ENCODE data around the gene PCGF5.

The PCGF5 gene

GRCh38 chr10:91286572-91286971 is 66.1 kb downstream of the PCGF5 start:
- Histone ChIP-seq H4K20me1 (ENCODE audit: control insufficient read depth, insufficient read depth, low read depth, low read length) (no peaks in the 10 kb centered on the region), H3K27ac (ENCODE audit: low read depth, low read length) (no peak overlapping the region), H3K9me2 (replicated peaks; ENCODE audit: control insufficient read depth, low read length) (no peaks in the 10 kb centered on the region), H3K36me3 (ENCODE audit: control insufficient read depth, low read length) (no peaks in the 10 kb centered on the region), H3K4me1 (ENCODE audit: control insufficient read depth, low read length) (no peaks in the 10 kb centered on the region), H3K79me2 (ENCODE audit: control insufficient read depth, low read length) (no peaks in the 10 kb centered on the region), H3F3A (ENCODE audit: control insufficient read depth, insufficient read depth) (no peaks in the 10 kb centered on the region), H3K4me3 (ENCODE audit: low read length) (no peak overlapping the region), H3K9me3 (ENCODE audit: control insufficient read depth, insufficient read depth, low read length) (no peaks in the 10 kb centered on the region), H3K27me3 (ENCODE audit: control insufficient read depth, low read length) (no peaks in the 10 kb centered on the region), H3K4me2 (ENCODE audit: low read length) (no peak overlapping the region)
- no peak for TF ChIP-seq CTCF (IDR thresholded peaks at IDR 0.05; ENCODE audit: low read depth, low read length, poor library complexity, severe bottlenecking)
- TF ChIP-seq EZH2phosphoT487 (IDR thresholded peaks at IDR 0.05; ENCODE audit: borderline replicate concordance, low read length), result no peak

GRCh38 chr10:91287276-91287675 is 66.8 kb downstream of the PCGF5 start:
- Histone ChIP-seq H3K36me3 (ENCODE audit: control insufficient read depth, low read length) (no peaks in the 10 kb centered on the region), H3K9me3 (ENCODE audit: control insufficient read depth, insufficient read depth, low read length) (no peaks in the 10 kb centered on the region), H3K4me3 (ENCODE audit: low read length) (no peak overlapping the region), H3F3A (ENCODE audit: control insufficient read depth, insufficient read depth) (no peaks in the 10 kb centered on the region), H3K79me2 (ENCODE audit: control insufficient read depth, low read length) (no peaks in the 10 kb centered on the region), H3K27me3 (ENCODE audit: control insufficient read depth, low read length) (no peaks in the 10 kb centered on the region), H3K27ac (ENCODE audit: low read depth, low read length) (no peak overlapping the region), H4K20me1 (ENCODE audit: control insufficient read depth, insufficient read depth, low read depth, low read length) (no peaks in the 10 kb centered on the region), H3K9me2 (replicated peaks; ENCODE audit: control insufficient read depth, low read length) (no peaks in the 10 kb centered on the region), H3K4me2 (ENCODE audit: low read length) (no peak overlapping the region), H3K4me1 (ENCODE audit: control insufficient read depth, low read length) (no peaks in the 10 kb centered on the region)
- no peak for TF ChIP-seq EZH2phosphoT487 (IDR thresholded peaks at IDR 0.05; ENCODE audit: borderline replicate concordance, low read length)
- TF ChIP-seq CTCF (IDR thresholded peaks at IDR 0.05; ENCODE audit: low read depth, low read length, poor library complexity, severe bottlenecking), result no peak

- Histone ChIP-seq H3K4me2 (ENCODE audit: low read length) (no peak overlapping the region), H3F3A (ENCODE audit: control insufficient read depth, insufficient read depth) (no peaks in the 10 kb centered on the region), H3K27me3 (ENCODE audit: control insufficient read depth, low read length) (no peaks in the 10 kb centered on the region), H3K79me2 (ENCODE audit: control insufficient read depth, low read length) (no peaks in the 10 kb centered on the region), H3K4me1 (ENCODE audit: control insufficient read depth, low read length) (no peaks in the 10 kb centered on the region), H3K36me3 (ENCODE audit: control insufficient read depth, low read length) (no peaks in the 10 kb centered on the region), H3K4me3 (ENCODE audit: low read length) (no peak overlapping the region), H4K20me1 (ENCODE audit: control insufficient read depth, insufficient read depth, low read depth, low read length) (no peaks in the 10 kb centered on the region), H3K27ac (ENCODE audit: low read depth, low read length) (no peak overlapping the region), H3K9me3 (ENCODE audit: control insufficient read depth, insufficient read depth, low read length) (no peaks in the 10 kb centered on the region), H3K9me2 (replicated peaks; ENCODE audit: control insufficient read depth, low read length) (no peaks in the 10 kb centered on the region)
- TF ChIP-seq EZH2phosphoT487 (IDR thresholded peaks at IDR 0.05; ENCODE audit: borderline replicate concordance, low read length) (no peak), CTCF (IDR thresholded peaks at IDR 0.05; ENCODE audit: low read depth, low read length, poor library complexity, severe bottlenecking) (no peak)
Observed at GRCh38 chr10:91287912-91288311, 67.4 kb downstream of the PCGF5 start.

- Histone ChIP-seq H3K4me1 (ENCODE audit: control insufficient read depth, low read length) (no peaks in the 10 kb centered on the region), H3K9me3 (ENCODE audit: control insufficient read depth, insufficient read depth, low read length) (no peaks in the 10 kb centered on the region), H3K36me3 (ENCODE audit: control insufficient read depth, low read length) (no peaks in the 10 kb centered on the region), H3K4me2 (ENCODE audit: low read length) (no peak overlapping the region), H3K9me2 (replicated peaks; ENCODE audit: control insufficient read depth, low read length) (no peaks in the 10 kb centered on the region), H3F3A (ENCODE audit: control insufficient read depth, insufficient read depth) (no peaks in the 10 kb centered on the region), H3K4me3 (ENCODE audit: low read length) (no peak overlapping the region), H3K27ac (ENCODE audit: low read depth, low read length) (no peak overlapping the region), H4K20me1 (ENCODE audit: control insufficient read depth, insufficient read depth, low read depth, low read length) (no peaks in the 10 kb centered on the region), H3K79me2 (ENCODE audit: control insufficient read depth, low read length) (no peaks in the 10 kb centered on the region), H3K27me3 (ENCODE audit: control insufficient read depth, low read length) (no peaks in the 10 kb centered on the region)
- no peak for TF ChIP-seq EZH2phosphoT487 (IDR thresholded peaks at IDR 0.05; ENCODE audit: borderline replicate concordance, low read length)
- no peak for TF ChIP-seq CTCF (IDR thresholded peaks at IDR 0.05; ENCODE audit: low read depth, low read length, poor library complexity, severe bottlenecking)
Observed at GRCh38 chr10:91289305-91289704, 68.8 kb downstream of the PCGF5 start.

All from DOHH2 (cell line).